AG09309 (cell line): ENCODE measurements around the gene SLC24A3.

Source experiments
- DNase-seq: peaks from one replicate; pipeline ENCODE4 v3.0.0-alpha.2; 2010; ENCODE audit warnings: low read depth
- H3K4me3 ChIP-seq: 2 replicates; pipeline ENCODE4 v1.5.1; 2011; ENCODE audit warnings: mild to moderate bottlenecking, low read depth, low read length, moderate library complexity; ENCODE audit not compliant: control insufficient read depth
- TF ChIP-seq, protein P1 (sequence below): IDR thresholded peaks from 2 replicates; pipeline ENCODE4 v1.5.1; 2011; ENCODE audit warnings: mild to moderate bottlenecking, low read depth, low read length, inconsistent platforms; ENCODE audit not compliant: insufficient read depth, control insufficient read depth; ENCODE audit errors: missing control alignments

Gene SLC24A3

GRCh38 chr20:19713822-19714578, 501.6 kb downstream of the SLC24A3 start:
- no peak for DNase-seq
- TF ChIP-seq, protein P1, sequence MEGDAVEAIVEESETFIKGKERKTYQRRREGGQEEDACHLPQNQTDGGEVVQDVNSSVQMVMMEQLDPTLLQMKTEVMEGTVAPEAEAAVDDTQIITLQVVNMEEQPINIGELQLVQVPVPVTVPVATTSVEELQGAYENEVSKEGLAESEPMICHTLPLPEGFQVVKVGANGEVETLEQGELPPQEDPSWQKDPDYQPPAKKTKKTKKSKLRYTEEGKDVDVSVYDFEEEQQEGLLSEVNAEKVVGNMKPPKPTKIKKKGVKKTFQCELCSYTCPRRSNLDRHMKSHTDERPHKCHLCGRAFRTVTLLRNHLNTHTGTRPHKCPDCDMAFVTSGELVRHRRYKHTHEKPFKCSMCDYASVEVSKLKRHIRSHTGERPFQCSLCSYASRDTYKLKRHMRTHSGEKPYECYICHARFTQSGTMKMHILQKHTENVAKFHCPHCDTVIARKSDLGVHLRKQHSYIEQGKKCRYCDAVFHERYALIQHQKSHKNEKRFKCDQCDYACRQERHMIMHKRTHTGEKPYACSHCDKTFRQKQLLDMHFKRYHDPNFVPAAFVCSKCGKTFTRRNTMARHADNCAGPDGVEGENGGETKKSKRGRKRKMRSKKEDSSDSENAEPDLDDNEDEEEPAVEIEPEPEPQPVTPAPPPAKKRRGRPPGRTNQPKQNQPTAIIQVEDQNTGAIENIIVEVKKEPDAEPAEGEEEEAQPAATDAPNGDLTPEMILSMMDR: no peak
- no peak overlapping the region for H3K4me3 ChIP-seq

GRCh38 chr20:19714579-19714840, 502.1 kb downstream of the SLC24A3 start:
- TF ChIP-seq, protein P1: no peak
- no peak overlapping the region for H3K4me3 ChIP-seq
- no peak for DNase-seq

DNA sequence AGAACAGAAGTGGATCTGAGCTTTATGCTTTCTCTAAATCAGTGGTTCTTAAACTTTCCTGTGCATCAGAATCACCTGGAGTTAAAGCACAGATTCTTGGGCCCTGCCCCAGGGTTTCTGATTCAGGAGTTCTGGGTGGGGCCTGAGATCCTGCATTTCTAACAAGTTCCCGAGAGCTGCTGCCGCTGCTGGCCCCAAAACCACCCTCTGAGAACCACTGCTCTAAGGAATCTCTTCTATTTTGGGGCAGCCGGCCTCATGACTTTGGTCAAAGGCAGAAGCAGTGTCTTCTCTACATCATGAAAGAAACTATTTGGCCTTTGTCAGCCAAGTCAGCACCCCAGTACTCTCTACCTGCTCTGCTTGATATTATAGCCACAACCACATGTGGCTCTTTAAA, 503.5 kb downstream of the SLC24A3 start:
- H3K4me3 ChIP-seq: no peak overlapping the region
- no peak for DNase-seq
- TF ChIP-seq, protein P1: no peak

- TF ChIP-seq, protein P1: no peak
- no peak for DNase-seq
- no peak overlapping the region for H3K4me3 ChIP-seq
Observed at GRCh38 chr20:19718880-19719279, 506.4 kb downstream of the SLC24A3 start.

DNA sequence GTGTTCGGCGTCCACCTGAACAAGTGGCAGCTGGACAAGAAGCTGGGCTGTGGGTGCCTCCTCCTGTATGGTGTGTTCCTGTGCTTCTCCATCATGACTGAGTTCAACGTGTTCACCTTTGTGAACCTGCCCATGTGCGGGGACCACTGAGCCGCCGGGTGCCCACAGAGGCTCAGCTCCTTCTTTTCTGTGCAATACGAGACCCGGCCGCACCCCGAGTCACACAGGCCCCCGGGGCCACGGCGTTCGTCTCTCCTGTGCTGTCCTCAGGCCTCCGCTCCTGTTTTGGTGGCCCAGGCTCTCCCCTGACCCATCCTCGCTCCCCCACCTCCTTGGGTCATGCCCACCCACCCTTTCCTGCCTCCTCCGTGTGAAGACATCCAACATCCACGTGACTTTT, 508.5 kb downstream of the SLC24A3 start:
- no peak overlapping the region for H3K4me3 ChIP-seq
- TF ChIP-seq, protein P1: no peak
- DNase-seq: no peak

- TF ChIP-seq, protein P1: no peak
- no peak for DNase-seq
- no peak overlapping the region for H3K4me3 ChIP-seq
Observed at GRCh38 chr20:19723051-19723450, 510.6 kb downstream of the SLC24A3 start.
